ENCODE results near the gene ING4. TPM values are rescaled to one million over a fixed set of nuclear protein-coding genes. Genes with fewer than 3 reads are reported as not detected.
A peak's percentile ranks its signal among the peaks of the same experiment; 100 is the strongest.

The ING4 gene
- total and polyA plus RNA-seq, 2 of the 13 experiments (the other 11 are each of a cell fraction or from before 2014, with no cell fraction given), result 14.4 to 32.4 TPM

DNA sequence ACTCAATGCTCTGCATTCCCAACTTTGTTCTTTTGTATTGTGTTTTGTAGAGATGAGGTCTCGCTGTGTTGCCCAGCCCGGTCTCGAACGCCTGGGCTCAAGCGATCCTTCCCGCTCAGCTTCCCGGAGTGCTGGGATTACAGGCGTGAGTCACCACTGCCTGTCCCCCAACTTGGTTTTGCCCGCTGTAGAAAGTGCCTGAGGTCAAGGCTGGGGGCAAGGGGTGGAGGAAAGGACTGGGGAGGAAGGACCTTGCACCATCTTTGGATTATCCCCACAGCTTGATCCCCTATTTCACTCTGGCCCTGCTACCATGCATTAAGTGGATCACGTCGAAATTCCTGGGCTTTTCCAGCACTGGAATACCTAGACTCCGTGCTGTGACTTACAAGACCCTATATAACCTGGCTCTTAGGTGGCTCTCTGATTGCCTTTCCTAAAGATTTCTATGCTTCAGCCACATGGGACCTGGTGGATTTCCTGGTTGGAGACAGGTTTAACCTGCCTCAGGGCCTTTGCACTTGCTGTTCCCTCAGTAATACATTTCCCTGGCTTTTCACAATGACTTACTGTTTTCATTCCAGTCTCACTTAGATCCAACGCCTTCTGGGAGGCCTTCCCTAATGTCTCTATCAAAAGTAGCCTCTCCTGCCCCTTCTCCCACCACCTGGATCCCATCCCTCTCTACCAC, 38.3 kb upstream of the ING4 start:
- no peak for FAIRE-seq
- BruUV-seq (replicated peaks), result no TSS peak
- peak overlapping the region in 2 of 3 experiments; percentile 6 to 74; a peak in 1 of 6 replicates for H3K4me3 ChIP-seq (replicated peaks in 1 of 3; ENCODE audit: insufficient read depth in 1 of 3, low read depth in 2 of 3, low read length in 3 of 3)
- TF ChIP-seq ZNF256 (CRISPR knock-in tag; conservative IDR thresholded peaks at IDR 0.05) (no peak), SALL1 (CRISPR knock-in tag; IDR thresholded peaks at IDR 0.05) (0 out of 2 replicates have a peak, but pooled peaks have one; percentile 3), SMYD3 (CRISPR knock-in tag; IDR thresholded peaks at IDR 0.05) (no peak), ZNF24 (IDR thresholded peaks at IDR 0.05) (no peak), TBL1XR1 (IDR thresholded peaks at IDR 0.05; ENCODE audit: borderline replicate concordance, low read length, partially characterized antibody) (no peak), TFE3 (CRISPR knock-in tag; IDR thresholded peaks at IDR 0.05) (no peak), ZNF501 (CRISPR knock-in tag; IDR thresholded peaks at IDR 0.05) (no peak), ESRRA (CRISPR knock-in tag; IDR thresholded peaks at IDR 0.05; ENCODE audit: low read depth) (no peak), ZNF136 (CRISPR knock-in tag; IDR thresholded peaks at IDR 0.05; ENCODE audit: low read depth) (no peak), IKZF1 (IDR thresholded peaks at IDR 0.05) (no peak), ZNF3 (CRISPR knock-in tag; IDR thresholded peaks at IDR 0.05) (no peak), MEIS2 (CRISPR knock-in tag; IDR thresholded peaks at IDR 0.05) (no peak), ZNF614 (CRISPR knock-in tag; IDR thresholded peaks at IDR 0.05; ENCODE audit: borderline replicate concordance) (no peak), NR2F6 (IDR thresholded peaks at IDR 0.05) (no peak; the same call in 1 of the 2 replicates), NR2F6 (CRISPR knock-in tag; IDR thresholded peaks at IDR 0.05) (0 out of 2 replicates have a peak, but pooled peaks have one; percentile 12), YEATS4 (CRISPR knock-in tag; IDR thresholded peaks at IDR 0.05; ENCODE audit: borderline replicate concordance) (no peak), FOSL2 (CRISPR knock-in tag; IDR thresholded peaks at IDR 0.05) (peak; percentile 72), ZNF776 (CRISPR knock-in tag; IDR thresholded peaks at IDR 0.05) (no peak), ZFP41 (CRISPR knock-in tag; IDR thresholded peaks at IDR 0.05; ENCODE audit: borderline replicate concordance) (no peak), ZNF20 (CRISPR knock-in tag; IDR thresholded peaks at IDR 0.05) (no peak), ZNF792 (CRISPR knock-in tag; IDR thresholded peaks at IDR 0.05) (no peak), ZSCAN31 (CRISPR knock-in tag; IDR thresholded peaks at IDR 0.05; ENCODE audit: low read depth) (no peak), ZNF678 (CRISPR knock-in tag; IDR thresholded peaks at IDR 0.05) (no peak), HNRNPL (IDR thresholded peaks at IDR 0.05; ENCODE audit: low read depth, low read length) (no peak), SP1 (IDR thresholded peaks at IDR 0.05) (no peak), SP1 (CRISPR knock-in tag; IDR thresholded peaks at IDR 0.05) (no peak)
- TF ChIP-seq, protein P1, sequence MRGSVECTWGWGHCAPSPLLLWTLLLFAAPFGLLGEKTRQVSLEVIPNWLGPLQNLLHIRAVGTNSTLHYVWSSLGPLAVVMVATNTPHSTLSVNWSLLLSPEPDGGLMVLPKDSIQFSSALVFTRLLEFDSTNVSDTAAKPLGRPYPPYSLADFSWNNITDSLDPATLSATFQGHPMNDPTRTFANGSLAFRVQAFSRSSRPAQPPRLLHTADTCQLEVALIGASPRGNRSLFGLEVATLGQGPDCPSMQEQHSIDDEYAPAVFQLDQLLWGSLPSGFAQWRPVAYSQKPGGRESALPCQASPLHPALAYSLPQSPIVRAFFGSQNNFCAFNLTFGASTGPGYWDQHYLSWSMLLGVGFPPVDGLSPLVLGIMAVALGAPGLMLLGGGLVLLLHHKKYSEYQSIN (CRISPR knock-in tag; IDR thresholded peaks at IDR 0.05; ENCODE audit: borderline replicate concordance), result no peak
- TF ChIP-seq, protein P2, sequence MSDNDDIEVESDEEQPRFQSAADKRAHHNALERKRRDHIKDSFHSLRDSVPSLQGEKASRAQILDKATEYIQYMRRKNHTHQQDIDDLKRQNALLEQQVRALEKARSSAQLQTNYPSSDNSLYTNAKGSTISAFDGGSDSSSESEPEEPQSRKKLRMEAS (IDR thresholded peaks at IDR 0.05), result 0 out of 2 replicates have a peak, but pooled peaks have one; percentile 17

More for the DNA sequence above, 38.3 kb upstream of the ING4 start:
- peaks cover 27% of the 10 kb centered on the region for H3K4me1 ChIP-seq (ENCODE audit: insufficient read depth, low read length)
- H3K9me3 ChIP-seq (ENCODE audit: low read length), result no peaks in the 10 kb centered on the region
- DNase-seq (ENCODE audit: low spot score) (no peak), ATAC-seq (no peak)
- no peaks in the 10 kb centered on the region for H4K20me1 ChIP-seq (ENCODE audit: insufficient read depth, low read length)
- peak overlapping the region; percentile 94 for H3K4me2 ChIP-seq (ENCODE audit: low read depth, low read length)
- peaks cover 6 to 58% of the 10 kb centered on the region in 2 experiments for H3K27me3 ChIP-seq (ENCODE audit: control insufficient read depth in 1 of 2, insufficient read depth in 2 of 2, low read length in 2 of 2)
- H2AFZ ChIP-seq (ENCODE audit: low read length), result no peak overlapping the region
- H3K27ac ChIP-seq (ENCODE audit: extremely low read length, insufficient read depth, low read length), result no peak overlapping the region
- in situ Hi-C loops (cut with HindIII; ENCODE audit: extremely low pct_ligation_motif_present, low pct_unique_long_range_greater_than_20kb) (no loop called here), intact Hi-C loops (cut with micrococcal nuclease; ENCODE audit: unreplicated experiment) (no loop called here)
- H3K79me2 ChIP-seq (ENCODE audit: insufficient read depth, low read length), result no peaks in the 10 kb centered on the region
- POLR2A ChIA-PET, result no interaction called here
- CTCF ChIA-PET (ENCODE audit: low intra/inter-chr PET ratio, low total read pairs), result no interaction called here
- H3K9ac ChIP-seq (ENCODE audit: insufficient read depth, low read depth, low read length), result peak overlapping the region; percentile 40
- 13% methylated on average over 12 of the region's 13 CpGs for WGBS (ENCODE audit: low lambda C conversion rate)
- no peaks in the 10 kb centered on the region for H3K36me3 ChIP-seq (replicated peaks in 1 of 2; ENCODE audit: control insufficient read depth in 1 of 2, insufficient read depth in 2 of 2, low read length in 2 of 2)
